Upper lobe of left lung (tissue), 6 donors: Measurements from ENCODE around the gene MLPH. TPM values are rescaled to one million over a fixed set of nuclear protein-coding genes. Genes with fewer than 3 reads are reported as not detected.

Source experiments
- ATAC-seq, 2 donors: fragments of 200-7000 bp; cut with Tn5 transposase; one replicate each; pipeline ENCODE4 v1.9.1; 2022; ENCODE audit warnings: mild to moderate bottlenecking in 2 of 2, moderate library complexity in 2 of 2; ENCODE audit not compliant: low FRiP score in 2 of 2
- DNase-seq, 2 donors: peaks; one replicate each; pipeline ENCODE4 v3.0.0-alpha.2; 2019 to 2020
- H3K27ac ChIP-seq, 4 donors: fragments of 200-600 bp; sonication (generic); one replicate each; pipeline ENCODE4 v1.5.1; 2016 to 2019
- H3K27me3 ChIP-seq, 4 donors: fragments of 200-600 bp; sonication (generic); one replicate each; pipeline ENCODE4 v1.5.1; 2017 to 2019
- H3K36me3 ChIP-seq, 4 donors: fragments of 200-600 bp; sonication (generic); one replicate each; pipeline ENCODE4 v1.5.1; 2016 to 2019
- H3K4me1 ChIP-seq, 4 donors: fragments of 200-600 bp; sonication (generic); one replicate each; pipeline ENCODE4 v1.5.1; 2018 to 2019
- H3K4me3 ChIP-seq, 4 donors: fragments of 200-600 bp; sonication (generic); one replicate each; pipeline ENCODE4 v1.5.1; 2017 to 2019; ENCODE audit warnings: mild to moderate bottlenecking in 2 of 4, moderate library complexity in 1 of 4
- H3K9me3 ChIP-seq, 4 donors: fragments of 200-600 bp; sonication (generic); one replicate each; pipeline ENCODE4 v1.5.1; 2018 to 2019
- EP300 ChIP-seq, 4 donors: sonication (generic); formaldehyde crosslinking; IDR thresholded peaks; one replicate each; pipeline ENCODE4 v1.5.1; 2017; ENCODE audit warnings: antibody characterized with exemption in 4 of 4, control low read depth in 2 of 4
- POLR2A ChIP-seq, 4 donors: fragments of 450-650 bp; IDR thresholded peaks; one replicate each; pipeline ENCODE4 v1.5.1; 2016 to 2017; ENCODE audit warnings: antibody characterized with exemption in 4 of 4, mild to moderate bottlenecking in 2 of 4
- POLR2AphosphoS5 ChIP-seq, 2 donors: sonication (generic); formaldehyde crosslinking; IDR thresholded peaks; one replicate each; pipeline ENCODE4 v1.5.1; 2017; ENCODE audit warnings: antibody characterized with exemption in 2 of 2
- WGBS, 2 donors: methylation state at CpG; one replicate each; pipeline ENCODE4 v1.1.5; 2017 to 2018; 5-methylcytosine and 5-hydroxymethylcytosine counted together
- total RNA-seq, 6 donors: library from RNA; depleted of rRNA in 4 of 6; stranded (reverse); fragments of >200 nt in 4 of 6; gene quantifications; one replicate each; pipeline versions ENCODE4 v1.1.0 to v1.2.1, GENCODE V29; 2016 to 2021
- TF ChIP-seq, protein P1 (sequence below), 6 experiments: fragments of 450-650 bp in 4 of 6; fragments of 200-600 bp in 2 of 6; sonication (generic) in 2 of 6; IDR thresholded peaks; one replicate each; pipeline ENCODE4 v1.5.1; 2016 to 2019; ENCODE audit warnings: antibody characterized with exemption in 6 of 6
- donor health status: DM: no; HTN: no; CAD: no; lungs with moderate emphysema.
- donor health status: DM: no; HTN: yes; CAD: no; lungs with severe emphysema.

The MLPH gene
- total RNA-seq, 6 donors from 2014 or later = 289 to 1,452 (median 502) TPM

DNA sequence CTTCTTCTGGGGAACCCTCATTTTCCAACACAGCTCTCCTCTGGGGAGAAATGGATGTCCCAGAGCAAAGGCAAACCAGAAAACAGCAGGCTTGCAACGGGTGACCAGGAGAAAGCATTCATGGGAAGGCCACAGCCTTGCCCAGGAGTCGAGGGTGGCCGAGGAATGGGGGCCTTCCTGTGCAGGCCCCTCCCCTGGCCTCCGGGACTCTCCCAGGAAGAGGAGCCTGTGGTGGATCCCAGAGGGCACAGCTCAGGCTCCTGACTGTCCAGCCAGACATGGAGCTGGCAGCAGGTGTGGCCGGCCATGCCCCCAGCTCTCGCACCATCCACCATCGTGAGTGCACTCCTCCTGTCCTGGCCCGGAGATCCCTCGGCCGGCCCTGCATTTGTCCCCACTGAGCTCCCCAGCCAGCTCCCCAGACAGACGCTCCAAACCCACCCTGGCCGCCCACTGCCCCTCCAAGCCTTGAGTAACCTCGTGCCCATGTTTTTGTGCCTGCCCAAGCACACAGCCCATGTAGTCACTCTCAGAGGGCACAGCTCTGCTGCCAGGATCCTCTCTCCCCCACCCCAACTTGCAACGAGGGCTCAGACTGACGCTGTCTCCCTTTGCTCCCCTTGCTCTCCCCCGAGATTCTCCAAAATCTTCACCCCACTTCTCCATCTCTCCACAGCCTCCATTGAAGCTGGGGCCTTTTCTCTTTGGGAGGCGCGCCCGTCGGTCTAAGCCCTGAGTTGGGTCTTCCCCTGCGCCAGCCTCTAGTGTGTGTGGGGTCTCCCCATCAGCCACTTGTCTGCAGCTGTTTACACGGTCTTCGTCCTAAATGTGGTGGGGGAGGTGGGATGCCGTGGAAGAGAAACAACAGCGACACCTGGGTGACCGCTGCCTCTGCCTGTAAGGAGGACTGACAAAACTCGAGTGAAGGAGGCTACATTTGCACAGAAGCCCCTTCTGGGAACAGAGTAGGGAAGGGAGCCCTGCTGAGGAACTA, 89.1 kb downstream of the MLPH start:
- Histone ChIP-seq H3K4me3 (no peak overlapping the region), H3K4me1 (peaks cover 10 to 22% (median 16%) of the 10 kb centered on the region in 4 donors), H3K27ac (peak overlapping the region in 2 of 4 donors; percentile 25 to 58), H3K9me3 (no peaks in the 10 kb centered on the region), H3K36me3 (peaks cover 0 to 6% (median 0%) of the 10 kb centered on the region in 4 donors), H3K27me3 (no peaks in the 10 kb centered on the region)
- 85 to 88% methylated on average over 19 to 27 of the region's 27 CpGs for WGBS, 2 donors
- TF ChIP-seq EP300 (IDR thresholded peaks at IDR 0.05) (no peak), POLR2A (IDR thresholded peaks at IDR 0.05) (no peak), POLR2AphosphoS5 (IDR thresholded peaks at IDR 0.05) (no peak)
- TF ChIP-seq, protein P1, sequence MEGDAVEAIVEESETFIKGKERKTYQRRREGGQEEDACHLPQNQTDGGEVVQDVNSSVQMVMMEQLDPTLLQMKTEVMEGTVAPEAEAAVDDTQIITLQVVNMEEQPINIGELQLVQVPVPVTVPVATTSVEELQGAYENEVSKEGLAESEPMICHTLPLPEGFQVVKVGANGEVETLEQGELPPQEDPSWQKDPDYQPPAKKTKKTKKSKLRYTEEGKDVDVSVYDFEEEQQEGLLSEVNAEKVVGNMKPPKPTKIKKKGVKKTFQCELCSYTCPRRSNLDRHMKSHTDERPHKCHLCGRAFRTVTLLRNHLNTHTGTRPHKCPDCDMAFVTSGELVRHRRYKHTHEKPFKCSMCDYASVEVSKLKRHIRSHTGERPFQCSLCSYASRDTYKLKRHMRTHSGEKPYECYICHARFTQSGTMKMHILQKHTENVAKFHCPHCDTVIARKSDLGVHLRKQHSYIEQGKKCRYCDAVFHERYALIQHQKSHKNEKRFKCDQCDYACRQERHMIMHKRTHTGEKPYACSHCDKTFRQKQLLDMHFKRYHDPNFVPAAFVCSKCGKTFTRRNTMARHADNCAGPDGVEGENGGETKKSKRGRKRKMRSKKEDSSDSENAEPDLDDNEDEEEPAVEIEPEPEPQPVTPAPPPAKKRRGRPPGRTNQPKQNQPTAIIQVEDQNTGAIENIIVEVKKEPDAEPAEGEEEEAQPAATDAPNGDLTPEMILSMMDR (IDR thresholded peaks at IDR 0.05) = no peak
- DNase-seq (no peak), ATAC-seq (no peak)

DNA sequence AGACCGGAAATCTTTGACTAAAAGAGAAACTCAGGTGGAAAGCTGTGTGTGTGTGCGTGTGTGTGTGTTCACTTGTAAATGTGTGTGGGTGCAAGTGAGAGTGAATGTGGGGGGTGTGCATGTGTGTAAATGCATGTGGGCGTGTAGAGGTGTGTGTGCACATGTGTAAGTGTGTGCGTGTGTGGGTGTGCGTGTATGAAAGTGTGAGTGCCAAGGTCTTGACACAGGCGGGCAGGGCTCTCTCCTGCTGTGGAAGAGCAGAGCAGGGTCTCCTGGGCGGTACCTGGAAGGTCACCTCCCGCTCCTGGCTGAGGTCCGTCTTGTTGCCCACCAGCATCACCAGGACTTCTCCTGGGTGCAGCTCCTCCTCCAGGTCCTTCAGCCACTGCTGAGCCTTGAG, 89.9 kb downstream of the MLPH start:
- H3K27me3 ChIP-seq = no peaks in the 10 kb centered on the region
- peaks cover 15 to 24% (median 21%) of the 10 kb centered on the region in 4 donors for H3K4me1 ChIP-seq
- no peak overlapping the region for H3K4me3 ChIP-seq
- no peak for DNase-seq
- H3K36me3 ChIP-seq = peaks cover 0 to 6% (median 0%) of the 10 kb centered on the region in 4 donors
- no peaks in the 10 kb centered on the region for H3K9me3 ChIP-seq
- no peak for TF ChIP-seq POLR2AphosphoS5 (IDR thresholded peaks at IDR 0.05)
- TF ChIP-seq POLR2A (IDR thresholded peaks at IDR 0.05) = no peak
- TF ChIP-seq, protein P1 (IDR thresholded peaks at IDR 0.05) = no peak
- no peak for TF ChIP-seq EP300 (IDR thresholded peaks at IDR 0.05)
- no peak for ATAC-seq
- WGBS, 2 donors = 89 to 93% methylated on average over 8 to 9 of the region's 9 CpGs
- no peak overlapping the region for H3K27ac ChIP-seq

DNA sequence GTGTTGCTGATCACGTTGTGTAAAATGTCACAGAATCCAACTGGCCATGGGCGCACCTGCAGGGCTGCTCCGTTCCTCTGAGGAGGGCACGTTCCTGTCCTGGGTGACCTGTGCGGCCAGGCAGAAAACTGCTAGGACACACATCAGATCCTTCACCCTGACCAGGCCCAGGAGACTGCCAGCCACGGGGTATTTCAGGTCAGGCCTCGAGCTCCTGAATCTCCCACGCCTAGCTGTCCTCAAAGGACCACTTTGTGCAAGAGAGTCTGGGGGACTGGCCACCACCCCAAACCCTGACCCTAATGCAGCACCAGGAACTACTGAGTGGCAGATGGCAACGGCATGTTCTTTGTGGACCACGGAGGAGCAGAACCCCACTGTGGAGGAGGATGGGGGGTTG, 90.4 kb downstream of the MLPH start:
- peaks cover 0 to 6% (median 0%) of the 10 kb centered on the region in 4 donors for H3K36me3 ChIP-seq
- 84 to 93% methylated on average over 7 to 10 of the region's 10 CpGs for WGBS, 2 donors
- no peaks in the 10 kb centered on the region for H3K9me3 ChIP-seq
- ATAC-seq = no peak
- TF ChIP-seq POLR2AphosphoS5 (IDR thresholded peaks at IDR 0.05) = no peak
- H3K27ac ChIP-seq = no peak overlapping the region
- DNase-seq = no peak
- H3K4me3 ChIP-seq = no peak overlapping the region
- H3K27me3 ChIP-seq = no peaks in the 10 kb centered on the region
- H3K4me1 ChIP-seq = peaks cover 16 to 24% (median 22%) of the 10 kb centered on the region in 4 donors

DNA sequence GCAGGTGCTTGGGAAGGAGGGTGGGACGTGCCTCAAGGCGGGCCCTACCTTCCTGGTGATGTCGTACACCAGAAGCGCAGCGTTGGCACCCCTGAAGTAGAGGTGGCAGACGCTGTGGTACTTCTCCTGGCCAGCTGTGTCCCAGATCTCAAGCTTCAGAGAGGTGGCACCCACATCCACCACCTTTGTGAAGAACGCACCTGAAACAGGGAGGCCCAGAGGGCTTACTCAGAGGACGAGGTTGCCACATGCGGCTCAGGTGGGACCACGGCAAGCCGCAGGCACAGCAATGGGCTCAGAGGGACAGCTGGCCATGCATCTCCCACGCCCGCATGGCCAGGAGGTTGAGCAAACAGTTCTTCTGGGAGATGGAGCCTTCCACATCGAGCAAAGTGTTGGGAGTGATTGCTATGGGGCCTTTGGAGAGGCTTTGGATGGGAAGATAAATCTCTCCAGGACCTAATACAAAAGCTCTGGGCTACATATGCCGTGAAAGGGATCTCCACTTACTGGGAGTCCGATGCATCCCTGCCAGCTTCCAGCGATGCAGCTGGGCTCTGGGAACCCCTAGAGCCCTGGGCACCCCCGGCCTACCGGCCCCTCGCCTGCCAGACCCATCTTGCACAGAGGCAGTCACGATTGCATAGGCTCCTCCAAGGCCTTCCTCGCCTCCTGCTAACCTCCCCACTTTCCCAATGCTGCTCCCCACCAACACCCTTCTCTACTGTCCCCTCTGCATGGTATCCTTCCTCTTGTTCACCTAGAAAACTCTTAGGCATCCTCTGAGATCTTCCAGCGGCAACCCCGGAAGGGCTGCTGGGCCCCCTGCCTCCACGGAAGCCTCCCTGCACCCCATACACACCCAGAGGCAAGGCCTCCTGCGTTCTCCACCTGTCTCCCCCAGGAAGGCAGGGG, 91.2 kb downstream of the MLPH start:
- H3K4me3 ChIP-seq = no peak overlapping the region
- H3K36me3 ChIP-seq = peaks cover 0 to 6% (median 0%) of the 10 kb centered on the region in 4 donors
- WGBS, 2 donors = 93 to 94% methylated on average over 20 to 25 of the region's 26 CpGs
- no peaks in the 10 kb centered on the region for H3K9me3 ChIP-seq
- ATAC-seq (no peak), DNase-seq (no peak)
- TF ChIP-seq POLR2A (IDR thresholded peaks at IDR 0.05) (no peak), POLR2AphosphoS5 (IDR thresholded peaks at IDR 0.05) (no peak)
- no peaks in the 10 kb centered on the region for H3K27me3 ChIP-seq
- H3K27ac ChIP-seq = no peak overlapping the region
- peaks cover 21 to 24% (median 24%) of the 10 kb centered on the region in 4 donors for H3K4me1 ChIP-seq

DNA sequence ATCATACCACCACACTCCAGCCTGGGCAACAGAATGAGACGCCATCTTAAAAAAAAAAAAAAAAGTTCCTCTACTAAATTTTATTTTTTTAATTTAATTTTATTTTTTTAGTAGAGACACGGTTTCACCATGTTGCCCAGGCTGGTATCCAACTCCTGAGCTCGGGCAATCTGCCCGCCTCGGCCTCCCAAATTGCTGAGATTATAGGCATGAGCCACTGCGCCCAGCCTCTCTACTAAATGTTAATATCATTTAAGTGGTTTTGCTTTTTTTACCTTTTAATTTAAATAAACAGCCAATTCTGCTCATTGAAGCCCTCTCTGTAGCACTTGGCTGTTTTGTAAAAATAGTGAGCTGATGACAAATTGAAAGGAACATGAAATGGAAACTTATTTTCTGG, 94.3 kb downstream of the MLPH start:
- Histone ChIP-seq H3K9me3 (no peaks in the 10 kb centered on the region), H3K27ac (peak overlapping the region in 3 of 4 donors; percentile 60 to 86 (median 68)), H3K4me1 (peaks cover 15 to 23% (median 17%) of the 10 kb centered on the region in 4 donors), H3K27me3 (no peaks in the 10 kb centered on the region), H3K36me3 (peaks cover 0 to 9% (median 3%) of the 10 kb centered on the region in 4 donors), H3K4me3 (no peak overlapping the region)
- TF ChIP-seq, protein P1 (IDR thresholded peaks at IDR 0.05) = no peak
- TF ChIP-seq POLR2AphosphoS5 (IDR thresholded peaks at IDR 0.05) (no peak), POLR2A (IDR thresholded peaks at IDR 0.05) (no peak), EP300 (IDR thresholded peaks at IDR 0.05) (no peak)
- 84 to 85% methylated on average over 6 of the region's 6 CpGs for WGBS, 2 donors
- no peak for ATAC-seq
- DNase-seq = no peak
